ENCODE measurements around the gene ATXN10.

Gene ATXN10

GRCh38 chr22:45763236-45763624 is 91.6 kb downstream of the ATXN10 start:
- no peak for DNase-seq

DNA sequence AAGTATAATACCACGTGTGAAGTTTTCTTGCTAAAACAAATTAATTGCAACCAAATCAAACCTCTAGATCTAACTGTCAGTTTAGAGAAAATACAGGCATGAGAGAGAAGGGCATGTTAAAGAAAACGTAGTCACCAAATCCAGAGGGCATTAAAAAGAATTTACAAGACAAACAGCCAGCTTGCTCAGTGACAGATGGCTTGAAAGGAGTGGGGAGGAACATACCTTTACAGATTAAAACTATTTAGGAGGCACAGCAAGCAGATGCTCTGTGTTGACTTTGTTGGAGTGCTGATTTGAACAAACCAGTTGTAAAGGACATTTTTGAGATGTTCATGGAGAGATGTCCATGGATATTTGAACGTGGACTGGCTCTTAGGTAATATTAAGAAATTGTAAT is 96.9 kb downstream of the ATXN10 start:
- DNase-seq, result no peak

- no peak for DNase-seq
These were observed 98.1 kb downstream of the ATXN10 start for GRCh38 chr22:45769569-45770210.

GRCh38 chr22:45770506-45770905 is 98.9 kb downstream of the ATXN10 start:
- no peak for DNase-seq

- no peak for DNase-seq
These were observed 99.4 kb downstream of the ATXN10 start for GRCh38 chr22:45771057-45771456.

DNA sequence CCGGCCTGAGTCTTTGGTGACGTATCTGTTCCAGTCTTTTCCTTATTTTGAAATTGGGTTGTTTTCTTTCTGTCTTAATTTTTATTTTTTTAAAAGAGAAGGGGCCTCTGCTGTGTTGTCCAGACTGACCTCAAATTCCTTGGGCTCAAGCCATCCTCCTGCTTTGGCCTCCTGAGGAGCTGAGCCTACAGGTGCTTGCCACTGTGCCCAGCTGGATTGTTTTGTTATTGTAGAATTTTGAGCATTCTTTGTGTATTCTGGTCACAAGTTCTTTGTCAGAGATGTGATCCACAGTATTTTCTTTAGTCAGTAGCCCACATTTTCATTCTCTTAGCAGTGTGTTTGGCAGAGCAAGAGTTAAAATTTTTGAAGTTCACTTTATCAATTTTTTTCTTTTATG is 100.1 kb downstream of the ATXN10 start:
- DNase-seq, result no peak

- no peak for DNase-seq
These were observed 101.1 kb downstream of the ATXN10 start for GRCh38 chr22:45772743-45773142.

DNA sequence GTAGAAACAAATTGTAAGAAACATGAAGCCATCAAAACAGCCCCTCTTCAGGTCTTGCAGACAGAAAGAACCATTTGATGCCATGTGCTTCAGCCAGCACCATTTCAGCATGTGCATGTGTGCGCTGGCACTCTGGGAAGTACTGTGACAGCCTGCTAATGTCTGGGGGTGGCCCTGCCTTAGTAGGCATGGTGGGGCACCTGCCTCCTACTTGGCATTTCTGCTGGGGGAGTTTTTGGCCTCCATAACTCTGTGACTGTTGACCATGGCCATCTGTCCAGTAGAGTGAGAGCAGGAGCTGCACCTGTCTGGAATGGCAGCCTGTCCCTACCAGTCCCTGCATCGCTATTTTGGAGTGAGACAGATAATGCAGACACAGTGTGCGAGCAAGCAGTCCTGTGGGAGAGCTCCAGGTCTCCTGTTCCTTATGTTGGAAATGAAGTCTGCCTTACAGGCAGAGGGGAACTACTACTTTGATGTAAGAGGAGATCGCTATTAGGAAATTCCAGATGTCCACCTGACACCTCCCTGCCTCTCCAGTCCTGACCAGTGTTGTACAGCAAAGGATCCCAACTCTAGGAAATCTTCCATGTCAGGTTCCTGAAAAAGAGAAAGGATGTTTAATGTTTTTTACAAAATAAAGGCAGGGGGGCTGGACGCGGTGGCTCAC is 102.5 kb downstream of the ATXN10 start:
- no peak for DNase-seq

DNA sequence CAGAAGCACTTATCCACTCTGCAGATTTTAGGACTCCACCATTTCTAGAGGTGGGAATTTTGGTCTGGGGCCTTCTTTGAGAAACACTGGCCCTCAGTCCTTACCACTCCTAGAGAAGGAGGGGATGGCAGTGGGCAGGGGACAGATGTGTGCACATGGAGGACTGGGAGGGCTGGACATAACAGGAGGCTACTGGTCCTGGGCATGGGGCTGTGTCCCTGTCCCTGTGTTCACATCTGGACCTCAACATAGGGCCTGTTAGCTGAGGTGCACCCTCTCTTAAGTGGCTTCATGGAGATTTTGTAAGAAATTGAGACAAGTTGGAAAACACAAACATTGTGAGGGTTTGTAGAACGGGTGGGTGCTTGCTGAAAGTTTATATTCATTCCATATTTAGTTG is 103.4 kb downstream of the ATXN10 start:
- no peak for DNase-seq

GRCh38 chr22:45775569-45776312 is 104.1 kb downstream of the ATXN10 start:
- DNase-seq, result no peak

DNA sequence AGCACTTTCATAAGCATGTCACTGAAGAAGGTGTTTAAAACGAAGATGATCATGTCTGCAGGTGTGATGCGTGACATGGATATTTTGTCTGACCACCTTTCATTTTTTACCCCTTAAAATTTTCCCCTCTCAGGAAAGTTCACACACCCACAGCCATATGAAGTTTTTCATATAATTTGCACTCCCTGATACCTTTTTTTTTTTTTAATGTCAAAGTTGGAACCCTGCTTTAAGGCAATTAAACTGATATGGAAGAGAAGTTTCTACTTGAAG is 104.6 kb downstream of the ATXN10 start:
- DNase-seq, result no peak

DNA sequence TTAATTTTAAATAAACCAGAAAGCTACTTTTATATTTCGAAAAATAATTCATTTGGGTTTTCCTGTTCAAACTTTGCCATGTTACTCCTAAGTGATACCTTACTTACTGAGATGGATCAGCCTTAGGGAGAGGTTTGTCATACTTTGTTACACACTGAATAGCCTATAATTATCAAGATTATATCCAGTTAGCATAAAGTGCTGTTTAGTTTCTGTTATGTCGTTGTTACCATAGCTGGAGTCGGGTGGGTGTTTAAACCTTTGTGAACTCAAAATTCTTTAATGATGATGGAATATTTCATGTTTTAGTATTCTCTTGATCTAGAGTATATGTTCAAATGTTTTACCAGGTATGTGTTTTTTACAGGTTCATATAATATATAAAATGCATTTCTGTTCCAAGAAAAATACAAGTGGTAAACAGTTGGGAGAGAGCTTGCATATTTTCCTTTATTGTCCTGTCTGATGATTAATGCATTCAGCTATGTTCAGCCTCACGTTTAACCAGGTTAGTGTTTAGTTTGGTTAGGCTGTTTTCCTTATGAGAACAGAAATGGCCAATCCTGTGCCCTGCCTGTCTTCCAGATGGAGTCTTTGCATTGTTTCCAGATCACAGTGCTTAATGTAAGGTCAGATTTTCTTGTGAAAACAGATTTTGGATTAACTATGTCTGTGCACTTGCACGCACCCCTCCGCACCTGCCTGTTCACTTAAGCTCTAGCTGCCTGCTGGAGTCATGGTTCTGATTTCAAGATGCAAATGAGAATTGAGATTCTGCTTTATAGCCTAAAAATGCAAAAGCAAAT is 105.6 kb downstream of the ATXN10 start:
- no peak for DNase-seq

DNA sequence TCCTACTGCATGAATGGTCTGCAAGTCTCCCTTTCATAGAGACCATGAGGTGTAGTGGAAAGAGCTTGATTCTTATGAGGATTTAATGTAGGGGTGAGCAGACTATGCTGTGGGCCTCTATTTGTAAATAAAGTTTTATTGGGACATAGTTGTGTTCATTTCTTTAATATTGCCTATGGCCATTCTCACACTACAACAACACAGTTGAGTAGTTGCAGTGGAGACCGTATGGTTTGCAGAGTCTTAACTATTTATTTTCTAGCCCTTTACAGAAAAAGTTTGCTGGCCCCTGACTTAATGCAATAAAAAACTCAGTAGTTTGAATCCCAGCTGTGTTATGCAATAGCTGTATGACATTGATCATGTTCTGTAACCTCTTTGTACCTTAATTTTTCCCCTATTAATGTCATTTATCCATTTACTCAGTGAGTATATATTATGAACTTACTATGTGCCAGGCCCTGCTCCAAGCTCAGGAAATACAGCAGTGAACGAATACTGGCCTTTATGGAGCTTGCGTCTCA is 106.3 kb downstream of the ATXN10 start:
- DNase-seq, result no peak

- DNase-seq, result no peak
These were observed 109.8 kb downstream of the ATXN10 start for GRCh38 chr22:45781459-45781858.

GRCh38 chr22:45781966-45782365 is 110.3 kb downstream of the ATXN10 start:
- no peak for DNase-seq

GRCh38 chr22:45783021-45783420 is 111.4 kb downstream of the ATXN10 start:
- no peak for DNase-seq

DNA sequence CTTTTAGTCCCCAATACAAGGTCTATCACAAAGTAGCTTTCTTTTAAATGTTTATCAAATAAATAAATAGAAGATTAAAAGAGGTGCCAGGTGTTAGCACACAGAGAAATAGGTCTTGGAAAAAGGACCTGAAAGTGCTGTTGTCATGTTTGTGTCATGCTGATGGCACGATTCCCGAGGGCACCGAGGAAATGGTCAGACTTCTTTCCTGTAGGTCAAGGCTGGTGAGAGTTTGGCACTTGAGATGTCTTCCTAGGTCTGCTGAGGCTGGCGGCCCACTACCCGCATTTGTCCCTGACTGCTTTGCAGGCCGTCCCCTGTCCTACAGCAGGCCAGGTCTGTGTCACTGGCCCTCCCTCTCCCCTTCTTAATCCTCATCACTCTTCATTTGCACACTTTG is 112.1 kb downstream of the ATXN10 start:
- DNase-seq, result no peak

DNA sequence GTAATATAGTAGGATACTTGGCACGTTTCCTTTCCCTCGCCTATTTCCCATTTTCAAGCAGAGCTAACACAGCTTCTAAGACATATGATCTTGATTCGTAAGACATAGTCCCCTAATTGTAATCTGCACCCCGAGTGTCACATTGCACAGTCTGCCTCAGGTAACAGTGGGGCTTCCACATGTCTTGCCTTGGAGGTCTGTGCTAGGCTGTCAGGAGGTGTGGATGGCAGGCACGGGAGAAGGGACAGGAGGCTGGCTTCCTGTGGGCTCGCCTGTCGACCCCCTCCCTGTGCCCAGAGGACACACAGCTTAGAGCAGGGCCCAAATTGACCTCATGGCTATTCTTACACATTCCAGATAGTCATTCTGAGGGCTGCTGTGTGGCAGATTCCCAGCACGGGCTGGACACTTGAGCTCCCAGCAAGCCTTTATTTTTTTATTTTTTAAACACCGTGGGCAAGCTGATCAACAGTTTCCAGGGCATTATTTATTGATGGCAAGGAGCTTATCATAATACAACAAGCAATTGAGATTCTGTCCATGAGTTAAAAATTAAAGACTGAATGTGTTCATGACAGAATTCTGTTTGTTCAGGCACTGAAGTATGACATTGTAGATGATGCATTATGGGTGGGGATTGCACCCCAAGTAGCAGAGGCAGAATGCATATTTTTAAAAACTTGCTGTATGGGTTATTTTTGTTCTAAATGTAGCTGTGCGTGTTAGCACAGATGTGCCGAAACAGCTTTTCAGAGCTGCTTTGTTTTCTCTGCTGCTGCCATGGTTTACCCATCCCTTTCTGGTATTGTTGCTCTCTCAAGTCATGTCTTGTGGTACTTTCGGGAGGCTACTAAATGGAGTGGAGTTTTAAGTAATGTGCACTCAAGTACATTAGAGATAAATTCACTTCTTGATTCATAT is 113.0 kb downstream of the ATXN10 start:
- no peak for DNase-seq

- DNase-seq, result no peak
These were observed 113.8 kb downstream of the ATXN10 start for GRCh38 chr22:45785458-45785857.

GRCh38 chr22:45786726-45787125 is 115.1 kb downstream of the ATXN10 start:
- no peak for DNase-seq

DNA sequence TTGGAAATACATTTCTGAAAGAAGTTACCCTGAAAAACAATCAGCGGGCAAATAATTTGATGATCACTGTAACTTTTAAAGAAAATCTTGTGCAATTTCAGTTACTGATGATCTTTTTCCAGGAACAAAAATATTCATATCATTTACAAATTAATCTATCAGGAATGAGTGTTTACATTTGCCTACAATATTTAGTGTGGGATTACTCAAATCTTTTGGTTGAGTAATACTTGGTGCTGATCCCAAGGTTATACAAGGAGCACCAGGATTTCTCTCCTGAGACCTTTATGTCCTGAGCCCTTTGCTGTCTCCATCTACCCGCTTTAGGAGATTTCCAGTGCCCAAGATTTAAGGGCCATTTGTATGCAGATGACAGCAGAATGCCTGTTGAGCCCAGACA is 116.1 kb downstream of the ATXN10 start:
- no peak for DNase-seq

GRCh38 chr22:45788522-45788921 is 116.9 kb downstream of the ATXN10 start:
- no peak for DNase-seq
